HPDE6-E6E7 (cell line): ENCODE measurements around the gene PRKG2.

ENCODE experiments used
- DNase-seq: peaks from one replicate; pipeline ENCODE4 v3.0.0; 2011; ENCODE audit warnings: missing footprints; ENCODE audit errors: extremely low spot score

PRKG2 gene

GRCh38 chr4:81039351-81039972, 175.6 kb downstream of the PRKG2 start:
- no peak for DNase-seq

DNA sequence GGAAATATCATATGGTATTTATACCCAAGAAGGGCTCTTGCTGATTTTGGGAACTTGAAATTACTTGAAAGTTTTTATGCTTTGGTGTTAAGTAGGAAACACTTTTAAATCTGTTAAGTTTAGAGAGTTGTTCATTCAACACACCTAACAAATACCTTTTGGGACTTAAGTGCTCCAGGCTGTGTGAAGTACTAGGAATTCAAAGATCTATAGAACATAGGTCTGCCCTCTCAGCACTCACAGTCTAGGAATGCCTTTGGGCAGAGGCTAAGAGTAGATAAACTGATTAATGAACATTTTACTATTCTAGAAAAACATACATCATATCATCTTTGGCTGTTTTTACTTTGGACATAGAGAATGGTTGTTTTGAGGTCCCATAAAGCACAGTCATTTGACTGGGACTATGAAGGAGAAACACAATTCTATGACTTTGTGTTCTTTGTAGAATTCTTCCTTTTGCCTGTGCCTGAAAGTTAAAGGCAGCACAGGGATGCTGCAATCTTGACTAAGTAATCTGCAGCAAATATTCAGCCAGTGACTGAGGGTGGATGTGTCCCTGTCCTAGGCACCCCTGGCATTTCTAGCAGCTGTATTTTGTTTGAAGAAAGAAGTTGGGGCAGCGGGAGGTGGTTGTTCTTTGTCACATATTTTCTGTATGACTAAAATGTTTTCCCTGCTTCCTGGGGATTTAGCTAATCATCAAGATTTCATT, 176.2 kb downstream of the PRKG2 start:
- DNase-seq = no peak
